ENCODE data around the gene PAPPA2. TPM values are rescaled to one million over a fixed set of nuclear protein-coding genes. Genes with fewer than 3 reads are reported as not detected.

Gene PAPPA2
- total RNA-seq, 1 experiment from 2014 or later, result 0.03 TPM

DNA sequence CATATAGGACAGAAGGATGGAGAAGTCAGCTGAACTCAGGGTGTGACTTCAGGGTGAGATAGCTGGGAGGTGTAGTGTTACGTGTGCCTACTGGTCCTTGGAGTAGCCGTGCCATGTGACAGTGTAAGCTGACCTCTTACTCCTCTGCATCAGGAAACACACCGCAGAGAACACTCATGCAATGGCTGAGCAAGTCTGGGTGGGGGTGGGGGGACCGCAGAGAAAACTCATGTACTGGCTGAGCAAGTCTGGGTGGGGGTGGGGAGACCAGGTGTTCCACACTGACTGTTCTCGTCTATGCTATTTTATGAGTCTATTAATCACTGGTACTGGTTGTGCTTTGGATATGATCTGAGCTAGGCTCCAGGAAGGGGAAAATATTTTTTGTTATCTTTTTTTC is 233.1 kb downstream of the PAPPA2 start:
- Histone ChIP-seq H3K9me3 (ENCODE audit: control insufficient read depth, insufficient read depth, low read depth, low read length) (no peaks in the 10 kb centered on the region), H3K4me1 (ENCODE audit: control insufficient read depth, insufficient read depth, low read length) (no peaks in the 10 kb centered on the region), H3K27me3 (ENCODE audit: control insufficient read depth, insufficient read depth, low read length) (0 out of 2 replicates have a peak, but pooled peaks cover 2% of the 10 kb centered on the region), H3K36me3 (ENCODE audit: control insufficient read depth, insufficient read depth, low read length) (no peaks in the 10 kb centered on the region), H3K4me3 (ENCODE audit: low read depth in 2 of 2, low read length in 2 of 2) (no peak overlapping the region), H3K27ac (ENCODE audit: low read length) (no peak overlapping the region)
- TF ChIP-seq POLR2AphosphoS5 (IDR thresholded peaks at IDR 0.05; ENCODE audit: low read depth, low read length) (no peak), TCF7L2 (IDR thresholded peaks at IDR 0.05; ENCODE audit: low read depth, low read length) (no peak), SIN3A (IDR thresholded peaks at IDR 0.05; ENCODE audit: borderline replicate concordance, insufficient read depth, low read depth, low read length) (no peak)
- TF ChIP-seq, protein P1, sequence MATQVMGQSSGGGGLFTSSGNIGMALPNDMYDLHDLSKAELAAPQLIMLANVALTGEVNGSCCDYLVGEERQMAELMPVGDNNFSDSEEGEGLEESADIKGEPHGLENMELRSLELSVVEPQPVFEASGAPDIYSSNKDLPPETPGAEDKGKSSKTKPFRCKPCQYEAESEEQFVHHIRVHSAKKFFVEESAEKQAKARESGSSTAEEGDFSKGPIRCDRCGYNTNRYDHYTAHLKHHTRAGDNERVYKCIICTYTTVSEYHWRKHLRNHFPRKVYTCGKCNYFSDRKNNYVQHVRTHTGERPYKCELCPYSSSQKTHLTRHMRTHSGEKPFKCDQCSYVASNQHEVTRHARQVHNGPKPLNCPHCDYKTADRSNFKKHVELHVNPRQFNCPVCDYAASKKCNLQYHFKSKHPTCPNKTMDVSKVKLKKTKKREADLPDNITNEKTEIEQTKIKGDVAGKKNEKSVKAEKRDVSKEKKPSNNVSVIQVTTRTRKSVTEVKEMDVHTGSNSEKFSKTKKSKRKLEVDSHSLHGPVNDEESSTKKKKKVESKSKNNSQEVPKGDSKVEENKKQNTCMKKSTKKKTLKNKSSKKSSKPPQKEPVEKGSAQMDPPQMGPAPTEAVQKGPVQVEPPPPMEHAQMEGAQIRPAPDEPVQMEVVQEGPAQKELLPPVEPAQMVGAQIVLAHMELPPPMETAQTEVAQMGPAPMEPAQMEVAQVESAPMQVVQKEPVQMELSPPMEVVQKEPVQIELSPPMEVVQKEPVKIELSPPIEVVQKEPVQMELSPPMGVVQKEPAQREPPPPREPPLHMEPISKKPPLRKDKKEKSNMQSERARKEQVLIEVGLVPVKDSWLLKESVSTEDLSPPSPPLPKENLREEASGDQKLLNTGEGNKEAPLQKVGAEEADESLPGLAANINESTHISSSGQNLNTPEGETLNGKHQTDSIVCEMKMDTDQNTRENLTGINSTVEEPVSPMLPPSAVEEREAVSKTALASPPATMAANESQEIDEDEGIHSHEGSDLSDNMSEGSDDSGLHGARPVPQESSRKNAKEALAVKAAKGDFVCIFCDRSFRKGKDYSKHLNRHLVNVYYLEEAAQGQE (IDR thresholded peaks at IDR 0.05; ENCODE audit: insufficient read depth in 1 of 2, low read depth in 2 of 2, low read length in 1 of 2), result no peak
- TF ChIP-seq, protein P2, sequence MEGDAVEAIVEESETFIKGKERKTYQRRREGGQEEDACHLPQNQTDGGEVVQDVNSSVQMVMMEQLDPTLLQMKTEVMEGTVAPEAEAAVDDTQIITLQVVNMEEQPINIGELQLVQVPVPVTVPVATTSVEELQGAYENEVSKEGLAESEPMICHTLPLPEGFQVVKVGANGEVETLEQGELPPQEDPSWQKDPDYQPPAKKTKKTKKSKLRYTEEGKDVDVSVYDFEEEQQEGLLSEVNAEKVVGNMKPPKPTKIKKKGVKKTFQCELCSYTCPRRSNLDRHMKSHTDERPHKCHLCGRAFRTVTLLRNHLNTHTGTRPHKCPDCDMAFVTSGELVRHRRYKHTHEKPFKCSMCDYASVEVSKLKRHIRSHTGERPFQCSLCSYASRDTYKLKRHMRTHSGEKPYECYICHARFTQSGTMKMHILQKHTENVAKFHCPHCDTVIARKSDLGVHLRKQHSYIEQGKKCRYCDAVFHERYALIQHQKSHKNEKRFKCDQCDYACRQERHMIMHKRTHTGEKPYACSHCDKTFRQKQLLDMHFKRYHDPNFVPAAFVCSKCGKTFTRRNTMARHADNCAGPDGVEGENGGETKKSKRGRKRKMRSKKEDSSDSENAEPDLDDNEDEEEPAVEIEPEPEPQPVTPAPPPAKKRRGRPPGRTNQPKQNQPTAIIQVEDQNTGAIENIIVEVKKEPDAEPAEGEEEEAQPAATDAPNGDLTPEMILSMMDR (IDR thresholded peaks at IDR 0.05), result no peak
- CTCF ChIA-PET, result no interaction called here
- no TSS peak for BruUV-seq (replicated peaks)
- in situ Hi-C loops (cut with HindIII; ENCODE audit: low pct_unique_long_range_greater_than_20kb, low sequenced_read_pairs) (no loop called here), intact Hi-C loops (cut with micrococcal nuclease; ENCODE audit: unreplicated experiment) (no loop called here)
- POLR2A ChIA-PET, result no interaction called here
- DNase-seq (ENCODE audit: low read depth, low spot score) (no peak), ATAC-seq (no peak)

DNA sequence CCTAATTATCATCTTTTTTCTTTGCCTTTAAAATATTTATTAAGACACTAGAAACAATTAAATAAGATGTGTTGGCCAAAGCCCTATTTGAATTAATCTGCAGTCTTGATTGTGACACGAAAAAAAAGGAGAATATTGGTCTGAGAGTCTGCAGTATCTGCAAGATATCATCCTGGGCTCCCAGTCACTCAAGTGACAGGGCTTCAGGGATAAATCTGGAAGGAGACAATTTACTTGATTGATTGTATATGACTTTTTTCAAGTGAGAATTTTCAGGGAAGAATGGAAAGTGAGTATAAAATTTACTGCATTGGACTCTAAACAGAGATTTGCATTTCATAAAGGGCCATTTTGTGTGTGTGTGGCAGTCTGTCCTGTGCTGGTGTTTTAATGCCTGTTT is 233.7 kb downstream of the PAPPA2 start:
- H3K9me3 ChIP-seq (ENCODE audit: control insufficient read depth, insufficient read depth, low read depth, low read length), result no peaks in the 10 kb centered on the region
- ChIA-PET CTCF (no interaction called here), POLR2A (no interaction called here)
- intact Hi-C loops (cut with micrococcal nuclease; ENCODE audit: unreplicated experiment), result no loop called here
- in situ Hi-C loops (cut with HindIII; ENCODE audit: low pct_unique_long_range_greater_than_20kb, low sequenced_read_pairs), result no loop called here
- H3K4me1 ChIP-seq (ENCODE audit: control insufficient read depth, insufficient read depth, low read length), result no peaks in the 10 kb centered on the region
- H3K4me3 ChIP-seq (ENCODE audit: low read depth in 2 of 2, low read length in 2 of 2), result no peak overlapping the region
- H3K36me3 ChIP-seq (ENCODE audit: control insufficient read depth, insufficient read depth, low read length), result no peaks in the 10 kb centered on the region
- 0 out of 2 replicates have a peak, but pooled peaks cover 2% of the 10 kb centered on the region for H3K27me3 ChIP-seq (ENCODE audit: control insufficient read depth, insufficient read depth, low read length)
- BruUV-seq (replicated peaks), result no TSS peak
- no peak for ATAC-seq
- TF ChIP-seq, protein P2 (IDR thresholded peaks at IDR 0.05), result no peak
- TF ChIP-seq POLR2AphosphoS5 (IDR thresholded peaks at IDR 0.05; ENCODE audit: low read depth, low read length) (no peak), TCF7L2 (IDR thresholded peaks at IDR 0.05; ENCODE audit: low read depth, low read length) (no peak), SIN3A (IDR thresholded peaks at IDR 0.05; ENCODE audit: borderline replicate concordance, insufficient read depth, low read depth, low read length) (no peak)
- TF ChIP-seq, protein P1 (IDR thresholded peaks at IDR 0.05; ENCODE audit: insufficient read depth in 1 of 2, low read depth in 2 of 2, low read length in 1 of 2), result no peak
- no peak for DNase-seq (ENCODE audit: low read depth, low spot score)
- no peak overlapping the region for H3K27ac ChIP-seq (ENCODE audit: low read length)
